Measurements from ENCODE around the gene COG3. TPM values are rescaled to one million over a fixed set of nuclear protein-coding genes. Genes with fewer than 3 reads are reported as not detected.

COG3 gene
- total and polyA plus RNA-seq, 7 donors: 22.9 to 30.7 (median 28.0) TPM

- H3K9me3 ChIP-seq: no peaks in the 10 kb centered on the region
- H3K36me3 ChIP-seq: no peaks in the 10 kb centered on the region
- no peaks in the 10 kb centered on the region for H3K4me1 ChIP-seq
- no peaks in the 10 kb centered on the region for H3K27me3 ChIP-seq
- H3K27ac ChIP-seq: no peak overlapping the region
- 79 to 93% methylated on average over 6 of the region's 6 CpGs for WGBS, 2 donors
- TF ChIP-seq EP300 (IDR thresholded peaks at IDR 0.05): no peak
- no peak for TF ChIP-seq POLR2AphosphoS5 (IDR thresholded peaks at IDR 0.05)
- no peak for TF ChIP-seq CTCF (IDR thresholded peaks at IDR 0.05)
- no peak for TF ChIP-seq POLR2A (IDR thresholded peaks at IDR 0.05)
- DNase-seq: no peak
- intact Hi-C loops (cut with DNase I): no loop called here
- no peak overlapping the region for H3K4me3 ChIP-seq
These were observed 31.9 kb upstream of the COG3 start for GRCh38 chr13:45432737-45433380.

- Histone ChIP-seq H3K27me3 (no peaks in the 10 kb centered on the region), H3K27ac (no peak overlapping the region), H3K4me3 (no peak overlapping the region), H3K36me3 (no peaks in the 10 kb centered on the region), H3K4me1 (no peaks in the 10 kb centered on the region), H3K9me3 (no peaks in the 10 kb centered on the region)
- WGBS, 2 donors: 21 to 68% methylated on average over 5 of the region's 5 CpGs
- DNase-seq: no peak
- intact Hi-C loops (cut with DNase I): no loop called here
- no peak for TF ChIP-seq POLR2A (IDR thresholded peaks at IDR 0.05)
- no peak for TF ChIP-seq POLR2AphosphoS5 (IDR thresholded peaks at IDR 0.05)
- no peak for TF ChIP-seq CTCF (IDR thresholded peaks at IDR 0.05)
- no peak for TF ChIP-seq EP300 (IDR thresholded peaks at IDR 0.05)
These were observed 31.4 kb upstream of the COG3 start for GRCh38 chr13:45433381-45433790.

GRCh38 chr13:45434556-45435371, 30.0 kb upstream of the COG3 start:
- TF ChIP-seq EP300 (IDR thresholded peaks at IDR 0.05) (no peak), POLR2A (IDR thresholded peaks at IDR 0.05) (no peak), CTCF (IDR thresholded peaks at IDR 0.05) (no peak), POLR2AphosphoS5 (IDR thresholded peaks at IDR 0.05) (no peak)
- no peak for DNase-seq
- 15 to 64% methylated on average over 8 of the region's 8 CpGs for WGBS, 2 donors
- H3K27me3 ChIP-seq: no peaks in the 10 kb centered on the region
- no peaks in the 10 kb centered on the region for H3K36me3 ChIP-seq
- H3K4me3 ChIP-seq: no peak overlapping the region
- H3K4me1 ChIP-seq: no peaks in the 10 kb centered on the region
- no peak overlapping the region for H3K27ac ChIP-seq
- intact Hi-C loops (cut with DNase I): no loop called here
- H3K9me3 ChIP-seq: no peaks in the 10 kb centered on the region

GRCh38 chr13:45436332-45436731, 28.4 kb upstream of the COG3 start:
- 84 to 94% methylated on average over 9 of the region's 9 CpGs for WGBS, 2 donors
- Histone ChIP-seq H3K27me3 (no peaks in the 10 kb centered on the region), H3K4me1 (peaks cover 0 to 12% (median 0%) of the 10 kb centered on the region in 4 donors), H3K9me3 (no peaks in the 10 kb centered on the region), H3K4me3 (no peak overlapping the region), H3K27ac (no peak overlapping the region), H3K36me3 (no peaks in the 10 kb centered on the region)
- intact Hi-C loops (cut with DNase I): no loop called here
- no peak for DNase-seq
- no peak for TF ChIP-seq EP300 (IDR thresholded peaks at IDR 0.05)
- no peak for TF ChIP-seq POLR2A (IDR thresholded peaks at IDR 0.05)
- no peak for TF ChIP-seq POLR2AphosphoS5 (IDR thresholded peaks at IDR 0.05)
- no peak for TF ChIP-seq CTCF (IDR thresholded peaks at IDR 0.05)
